GM12878 (cell line): ENCODE measurements around the gene UBR3. TPM values are rescaled to one million over a fixed set of nuclear protein-coding genes. Genes with fewer than 3 reads are reported as not detected.

Experiments used
- ATAC-seq: fragments of 200-7000 bp; cut with Tn5 transposase; 3 replicates; pipeline ENCODE4 v1.9.1; 2020; ENCODE audit warnings: mild to moderate bottlenecking, moderate library complexity
- BruUV-seq: library from RNA; stranded (reverse); fragments of 400-500 nt; replicated peaks from 2 replicates; lab custom pipeline; 2021; lab: Mats Ljungman, UMichigan
- CTCF ChIA-PET: fragments of 300-600 bp; sonication (Branson Sonifier 250); formaldehyde crosslinking; extraction: SDS; loops from one replicate; lab custom pipeline; 2021; ENCODE audit warnings: inconsistent platforms; lab: Yijun Ruan, JAX
- POLR2A ChIA-PET: fragments of 350-600 bp; formaldehyde crosslinking; extraction: SDS; loops from one replicate; lab custom pipeline; 2021; ENCODE audit warnings: inconsistent platforms; lab: Charles Lee
- RAD21 ChIA-PET: fragments of 300-600 bp; sonication (Branson Sonifier 250); formaldehyde crosslinking; loops from one replicate; lab custom pipeline; 2023; ENCODE audit warnings: antibody characterized with exemption; ENCODE audit not compliant: unreplicated experiment; lab: Charles Lee
- SMC1A ChIA-PET: fragments of 300-600 bp; sonication (Branson Sonifier 250); formaldehyde crosslinking; loops from one replicate; lab custom pipeline; 2023; ENCODE audit not compliant: unreplicated experiment, uncharacterized antibody; lab: Charles Lee
- DNase-seq: peaks from one replicate; pipeline ENCODE4 v3.0.0-alpha.2; 2011; ENCODE audit warnings: low read depth, low spot score
- FAIRE-seq: peaks from 3 replicates; lab custom pipeline; 2011; peaks lifted over from hg19 to GRCh38; lab: Jason Lieb, UNC
- H2AFZ ChIP-seq: 2 replicates; pipeline ENCODE4 v1.6.0; 2011; ENCODE audit warnings: low read depth, low read length, control low read depth; ENCODE audit not compliant: control insufficient read depth
- H3K27ac ChIP-seq: 2 replicates; pipeline ENCODE4 v1.5.1; 2011; ENCODE audit warnings: control low read depth; ENCODE audit not compliant: control insufficient read depth, insufficient read depth
- H3K27me3 ChIP-seq, 2 experiments: replicated peaks in 1 of 2; 2 replicates each; pipeline versions ENCODE4 v1.6.0 to v1.6.1; 2011; ENCODE audit warnings: low read length in 1 of 2; ENCODE audit not compliant: control insufficient read depth in 2 of 2, insufficient read depth in 2 of 2
- H3K36me3 ChIP-seq, 2 experiments: 2 replicates each; pipeline ENCODE4 v1.5.1; 2011; ENCODE audit warnings: low read length in 1 of 2; ENCODE audit not compliant: control insufficient read depth in 2 of 2, insufficient read depth in 2 of 2
- H3K4me1 ChIP-seq: 2 replicates; pipeline ENCODE4 v1.6.1; 2011; ENCODE audit warnings: mild to moderate bottlenecking, low read length, moderate library complexity, mixed read lengths; ENCODE audit not compliant: control insufficient read depth, insufficient read depth
- H3K4me2 ChIP-seq: 2 replicates; pipeline ENCODE4 v1.6.0; 2011; ENCODE audit warnings: control low read depth; ENCODE audit not compliant: control insufficient read depth, insufficient read depth
- H3K4me3 ChIP-seq: fragments of 200-600 bp; sonication (generic); 2 replicates; pipeline ENCODE4 v1.5.1; 2016
- H3K79me2 ChIP-seq: 2 replicates; pipeline ENCODE4 v1.6.0; 2011; ENCODE audit warnings: low read length; ENCODE audit not compliant: control insufficient read depth, insufficient read depth
- H3K9ac ChIP-seq: 2 replicates; pipeline ENCODE4 v1.8.0; 2011; ENCODE audit warnings: low read length, control low read depth, mixed read lengths; ENCODE audit not compliant: control insufficient read depth, insufficient read depth
- H3K9me3 ChIP-seq: replicated peaks from 3 replicates; pipeline ENCODE4 v1.5.1; 2011; ENCODE audit warnings: mild to moderate bottlenecking, low read length; ENCODE audit not compliant: control insufficient read depth, insufficient read depth
- H4K20me1 ChIP-seq: 2 replicates; pipeline ENCODE4 v1.6.0; 2011; ENCODE audit not compliant: control insufficient read depth, insufficient read depth
- ASH2L ChIP-seq: fragments of 300-600, 200-600 bp; sonication (generic); IDR thresholded peaks from 2 replicates; pipeline ENCODE4 v1.6.1; 2017; ENCODE audit warnings: low read depth, mild to moderate bottlenecking, borderline replicate concordance
- FOXM1 ChIP-seq: IDR thresholded peaks from 2 replicates; pipeline ENCODE4 v1.6.1; 2012; ENCODE audit warnings: low read depth, mild to moderate bottlenecking, inconsistent platforms, low read length, moderate library complexity
- HDAC2 ChIP-seq: fragments of 200-600 bp; sonication (generic); IDR thresholded peaks from 2 replicates; pipeline ENCODE4 v1.6.1; 2017
- IKZF2 ChIP-seq, 2 experiments: fragments of 450-650 bp; IDR thresholded peaks; 2 replicates each; pipeline ENCODE4 v1.6.1; 2017; ENCODE audit warnings: mild to moderate bottlenecking in 2 of 2, moderate library complexity in 2 of 2
- MTA2 ChIP-seq: fragments of 450-650 bp; IDR thresholded peaks from 2 replicates; pipeline ENCODE4 v1.6.1; 2016; ENCODE audit warnings: low read depth, mild to moderate bottlenecking, moderate library complexity
- MYC ChIP-seq: IDR thresholded peaks from 2 replicates; pipeline ENCODE4 v1.6.1; 2011; ENCODE audit warnings: mild to moderate bottlenecking, low read length, moderate library complexity, inconsistent platforms; ENCODE audit not compliant: insufficient read depth, insufficient replicate concordance, insufficient read length, severe bottlenecking
- PML ChIP-seq: IDR thresholded peaks from 2 replicates; pipeline ENCODE4 v1.6.1; 2012; ENCODE audit warnings: low read length, inconsistent platforms
- RAD21 ChIP-seq: IDR thresholded peaks from 2 replicates; pipeline ENCODE4 v1.6.1; 2011; ENCODE audit warnings: mild to moderate bottlenecking, low read depth, low read length, moderate library complexity; ENCODE audit not compliant: insufficient read depth
- SP1 ChIP-seq: IDR thresholded peaks from one replicate; pipeline ENCODE4 v1.6.1; 2011; ENCODE audit warnings: low read depth, low read length
- ZZZ3 ChIP-seq: IDR thresholded peaks from 2 replicates; pipeline ENCODE4 v1.6.1; 2011; ENCODE audit warnings: low read depth; ENCODE audit not compliant: control insufficient read depth, insufficient read length
- WGBS: methylation state at CpG from one replicate; pipeline ENCODE4 v1.1.6; 2016; ENCODE audit warnings: low lambda C conversion rate; ENCODE audit not compliant: insufficient replicate concordance, insufficient coverage; ENCODE audit errors: missing lambda C conversion rate; 5-methylcytosine and 5-hydroxymethylcytosine counted together
- in situ Hi-C: fragments of 300-500 bp; cut with MboI; formaldehyde crosslinking; loops from 9 replicates; pipeline ENCODE4 v1.14.3; 2018; ENCODE audit warnings: mixed read lengths
- intact Hi-C: fragments of 100-400 bp; cut with micrococcal nuclease; formaldehyde crosslinking; loops from one replicate; pipeline ENCODE4 v1.14.2; 2022; ENCODE audit not compliant: unreplicated experiment
- polyA plus RNA-seq, 11 experiments: library from polyadenylated mRNA; depleted of rRNA in 4 of 11; unstranded in 6 of 11; stranded (reverse) in 5 of 11; fragments of >200 nt; fragmentation: Nextera tagmentation in 4 of 11; fragmentation: Illumina TruSeq in 1 of 11; extraction: Ambion mirVana in 4 of 11; extraction: Trizol in 1 of 11; gene quantifications; 1 replicate in 1 of 11; 2 replicates in 10 of 11; pipeline versions ENCODE4 v1.2.1 to v1.2.3, GENCODE V29; 2011 to 2016; ENCODE audit warnings: inconsistent platforms in 2 of 11, missing spikeins in 2 of 11, low read depth in 1 of 11
- total RNA-seq, 4 experiments: library from RNA; depleted of rRNA in 3 of 4; stranded (reverse); fragments of >200 nt in 3 of 4; fragmentation: Illumina TruSeq in 1 of 4; extraction: Trizol in 1 of 4; gene quantifications; 2 replicates each; pipeline versions ENCODE4 v1.2.1 to v1.2.3, GENCODE V29; 2013 to 2021
- TF ChIP-seq, protein P1 (sequence below): fragments of 450-650 bp; IDR thresholded peaks from 2 replicates; pipeline ENCODE4 v1.6.1; 2017; ENCODE audit warnings: antibody characterized with exemption, mild to moderate bottlenecking, moderate library complexity

Gene UBR3
- total and polyA plus RNA-seq, 10 of the 15 experiments (the other 5 are each of a cell fraction or from before 2014, with no cell fraction given) = 3.8 to 22.9 (median 11.2) TPM

DNA sequence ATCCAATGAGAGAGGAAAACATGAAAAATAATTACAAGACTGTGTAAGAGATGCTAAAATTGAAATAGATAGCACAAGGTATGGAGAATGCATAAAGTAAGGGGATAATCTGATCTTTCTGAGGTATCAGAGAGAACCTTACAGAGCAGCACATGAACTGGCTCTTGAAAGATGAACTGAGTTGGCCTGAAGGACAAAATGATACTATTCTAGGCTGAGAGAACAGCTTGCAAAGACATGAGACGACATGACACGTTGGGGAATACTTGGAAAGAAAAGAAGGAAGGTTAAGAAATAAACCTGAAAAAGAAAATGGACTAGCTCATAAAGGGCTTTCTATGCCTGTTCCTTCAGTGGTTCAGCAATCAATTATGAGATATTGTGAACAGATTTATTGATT is 198.0 kb downstream of the UBR3 start (continued):
- TF ChIP-seq, protein P1, sequence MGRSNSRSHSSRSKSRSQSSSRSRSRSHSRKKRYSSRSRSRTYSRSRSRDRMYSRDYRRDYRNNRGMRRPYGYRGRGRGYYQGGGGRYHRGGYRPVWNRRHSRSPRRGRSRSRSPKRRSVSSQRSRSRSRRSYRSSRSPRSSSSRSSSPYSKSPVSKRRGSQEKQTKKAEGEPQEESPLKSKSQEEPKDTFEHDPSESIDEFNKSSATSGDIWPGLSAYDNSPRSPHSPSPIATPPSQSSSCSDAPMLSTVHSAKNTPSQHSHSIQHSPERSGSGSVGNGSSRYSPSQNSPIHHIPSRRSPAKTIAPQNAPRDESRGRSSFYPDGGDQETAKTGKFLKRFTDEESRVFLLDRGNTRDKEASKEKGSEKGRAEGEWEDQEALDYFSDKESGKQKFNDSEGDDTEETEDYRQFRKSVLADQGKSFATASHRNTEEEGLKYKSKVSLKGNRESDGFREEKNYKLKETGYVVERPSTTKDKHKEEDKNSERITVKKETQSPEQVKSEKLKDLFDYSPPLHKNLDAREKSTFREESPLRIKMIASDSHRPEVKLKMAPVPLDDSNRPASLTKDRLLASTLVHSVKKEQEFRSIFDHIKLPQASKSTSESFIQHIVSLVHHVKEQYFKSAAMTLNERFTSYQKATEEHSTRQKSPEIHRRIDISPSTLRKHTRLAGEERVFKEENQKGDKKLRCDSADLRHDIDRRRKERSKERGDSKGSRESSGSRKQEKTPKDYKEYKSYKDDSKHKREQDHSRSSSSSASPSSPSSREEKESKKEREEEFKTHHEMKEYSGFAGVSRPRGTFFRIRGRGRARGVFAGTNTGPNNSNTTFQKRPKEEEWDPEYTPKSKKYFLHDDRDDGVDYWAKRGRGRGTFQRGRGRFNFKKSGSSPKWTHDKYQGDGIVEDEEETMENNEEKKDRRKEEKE = no peak
- no peak for TF ChIP-seq HDAC2
- TF ChIP-seq SP1 = no peak

DNA sequence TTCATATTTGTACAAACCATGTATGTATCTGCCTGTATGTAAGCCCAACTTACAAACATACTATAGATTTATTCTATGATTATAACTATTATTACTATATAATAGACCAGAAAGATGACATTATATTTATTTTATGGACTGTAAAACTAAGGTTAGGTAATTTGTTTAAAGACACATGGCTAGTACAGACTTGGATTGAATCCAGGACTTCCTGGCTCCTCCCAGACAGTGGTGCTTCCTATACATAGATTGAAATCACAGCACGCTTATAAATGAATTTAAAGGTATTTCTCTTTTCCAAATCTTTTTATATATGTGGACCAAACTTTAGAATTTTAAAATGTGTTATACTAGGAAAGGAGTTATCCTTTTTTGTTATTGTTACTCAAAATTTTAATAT is 199.1 kb downstream of the UBR3 start:
- BruUV-seq = no TSS peak
- no peak for DNase-seq
- 100% methylated on average over 1 of the region's 1 CpG for WGBS
- no peak overlapping the region for H2AFZ ChIP-seq
- H3K9me3 ChIP-seq = no peaks in the 10 kb centered on the region; the same call in 2 of the 3 replicates
- intact Hi-C loops = no loop called here
- H3K9ac ChIP-seq = no peak overlapping the region
- in situ Hi-C loops = no loop called here
- H3K4me3 ChIP-seq = no peak overlapping the region
- TF ChIP-seq MTA2 = no peak
- TF ChIP-seq IKZF2 (IDR thresholded peaks at IDR 0.05) = no peak
- TF ChIP-seq FOXM1 = no peak
- TF ChIP-seq PML = no peak
- TF ChIP-seq RAD21 = no peak
- no peak for TF ChIP-seq MYC
- no peak for TF ChIP-seq ZZZ3
- no peak for TF ChIP-seq ASH2L
- no peak overlapping the region for H3K4me2 ChIP-seq
- peaks cover 4% of the 10 kb centered on the region for H3K4me1 ChIP-seq
- H4K20me1 ChIP-seq = no peaks in the 10 kb centered on the region
- ATAC-seq = no peak
- RAD21 ChIA-PET = no interaction called here
- CTCF ChIA-PET = no interaction called here
- no peaks in the 10 kb centered on the region for H3K79me2 ChIP-seq
- no peaks in the 10 kb centered on the region for H3K27me3 ChIP-seq
- POLR2A ChIA-PET = no interaction called here
- H3K27ac ChIP-seq = no peak overlapping the region
- FAIRE-seq = no peak
- SMC1A ChIA-PET = interaction anchor here (0.5 kb wide), 1 partner anchor 57 kb away, joined by 3 read pairs; no protein-coding TSS in a partner anchor
- no peaks in the 10 kb centered on the region; a peak in 2 of 4 replicates for H3K36me3 ChIP-seq
